Loucy (cell line): ENCODE results near the gene EZH1.

Experiments
- EZH2phosphoT487 ChIP-seq: fragments of 200-600 bp; IDR thresholded peaks from 2 replicates; pipeline ENCODE4 v1.6.1; 2018; ENCODE audit warnings: antibody characterized with exemption, mild to moderate bottlenecking, moderate library complexity, borderline replicate concordance
- TF ChIP-seq, protein P1 (sequence below): fragments of 200-600 bp; sonication (generic); conservative IDR thresholded peaks from 2 replicates; pipeline ENCODE4 v1.5.1; 2014; ENCODE audit warnings: mild to moderate bottlenecking, antibody characterized with exemption, low read length

DNA sequence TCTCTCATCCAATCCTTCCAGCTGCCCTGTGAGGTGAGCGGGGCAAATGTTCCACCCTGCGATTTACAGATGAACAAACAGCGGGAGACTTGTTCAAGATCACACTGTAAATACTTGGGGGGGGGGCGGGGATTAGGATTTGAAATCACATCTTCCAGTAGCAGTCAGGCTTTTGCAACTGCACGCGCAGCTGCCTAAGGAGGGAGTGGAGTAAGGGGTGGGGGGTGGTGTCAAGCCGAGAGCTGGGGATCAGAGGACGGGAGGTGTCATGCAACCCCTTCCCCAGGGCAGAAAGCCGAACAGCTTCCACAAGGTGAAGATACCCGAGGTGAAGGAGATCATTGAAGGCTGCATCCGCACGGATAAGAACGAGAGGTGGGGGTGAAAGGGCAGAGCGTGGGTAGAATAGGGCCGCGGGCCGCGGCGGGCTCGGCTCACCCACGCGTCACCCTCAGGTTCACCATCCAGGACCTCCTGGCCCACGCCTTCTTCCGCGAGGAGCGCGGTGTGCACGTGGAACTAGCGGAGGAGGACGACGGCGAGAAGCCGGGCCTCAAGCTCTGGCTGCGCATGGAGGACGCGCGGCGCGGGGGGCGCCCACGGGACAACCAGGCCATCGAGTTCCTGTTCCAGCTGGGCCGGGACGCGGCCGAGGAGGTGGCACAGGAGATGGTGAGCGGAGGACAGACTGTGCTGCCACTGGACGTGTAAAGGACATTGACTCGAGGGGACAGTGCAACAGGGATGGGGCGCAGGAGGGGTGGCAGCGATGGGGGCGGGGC, 40.2 kb upstream of the EZH1 start:
- TF ChIP-seq, protein P1, sequence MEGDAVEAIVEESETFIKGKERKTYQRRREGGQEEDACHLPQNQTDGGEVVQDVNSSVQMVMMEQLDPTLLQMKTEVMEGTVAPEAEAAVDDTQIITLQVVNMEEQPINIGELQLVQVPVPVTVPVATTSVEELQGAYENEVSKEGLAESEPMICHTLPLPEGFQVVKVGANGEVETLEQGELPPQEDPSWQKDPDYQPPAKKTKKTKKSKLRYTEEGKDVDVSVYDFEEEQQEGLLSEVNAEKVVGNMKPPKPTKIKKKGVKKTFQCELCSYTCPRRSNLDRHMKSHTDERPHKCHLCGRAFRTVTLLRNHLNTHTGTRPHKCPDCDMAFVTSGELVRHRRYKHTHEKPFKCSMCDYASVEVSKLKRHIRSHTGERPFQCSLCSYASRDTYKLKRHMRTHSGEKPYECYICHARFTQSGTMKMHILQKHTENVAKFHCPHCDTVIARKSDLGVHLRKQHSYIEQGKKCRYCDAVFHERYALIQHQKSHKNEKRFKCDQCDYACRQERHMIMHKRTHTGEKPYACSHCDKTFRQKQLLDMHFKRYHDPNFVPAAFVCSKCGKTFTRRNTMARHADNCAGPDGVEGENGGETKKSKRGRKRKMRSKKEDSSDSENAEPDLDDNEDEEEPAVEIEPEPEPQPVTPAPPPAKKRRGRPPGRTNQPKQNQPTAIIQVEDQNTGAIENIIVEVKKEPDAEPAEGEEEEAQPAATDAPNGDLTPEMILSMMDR, result no peak
- TF ChIP-seq EZH2phosphoT487, result no peak
